NT2/D1 (cell line): ENCODE measurements around the gene FADS2.

Source experiments
- YY1 ChIP-seq: IDR thresholded peaks from 2 replicates; pipeline ENCODE4 v1.6.1; 2011; ENCODE audit not compliant: insufficient read length, insufficient read depth
- ZNF274 ChIP-seq: IDR thresholded peaks from 2 replicates; pipeline ENCODE4 v1.6.1; 2011; ENCODE audit warnings: mild to moderate bottlenecking, low read depth, low read length

GRCh38 chr11:61863548-61864081 is 35.5 kb downstream of the FADS2 start:
- no peak for TF ChIP-seq YY1
- no peak for TF ChIP-seq ZNF274
